H1 (cell line): Measurements from ENCODE around the gene DCTD. TPM values are rescaled to one million over a fixed set of nuclear protein-coding genes. Genes with fewer than 3 reads are reported as not detected.

Source experiments
- CTCF ChIA-PET: fragments of 300-600 bp; sonication (Branson Sonifier 250); formaldehyde crosslinking; loops from one replicate; lab custom pipeline; 2021; ENCODE audit not compliant: partially characterized antibody; lab: Charles Lee
- POLR2A ChIA-PET: fragments of 300-600 bp; sonication (Branson Sonifier 250); formaldehyde crosslinking; loops from one replicate; lab custom pipeline; 2021; ENCODE audit warnings: inconsistent platforms; ENCODE audit not compliant: partially characterized antibody; lab: Charles Lee
- DNase-seq, 2 experiments: peaks; one replicate each; pipeline versions ENCODE4 v3.0.0 to v3.0.0-alpha.2; 2010 to 2022; ENCODE audit warnings: low spot score in 2 of 2, low read depth in 1 of 2, mixed read lengths in 1 of 2
- FAIRE-seq: peaks from 2 replicates; lab custom pipeline; 2011; peaks lifted over from hg19 to GRCh38; lab: Jason Lieb, UNC
- H2AFZ ChIP-seq: 2 replicates; pipeline ENCODE4 v1.8.1; 2012; ENCODE audit warnings: low read length, inconsistent platforms
- H2AK5ac ChIP-seq: 2 replicates; pipeline ENCODE4 v1.6.1; 2013; ENCODE audit warnings: low read depth, low read length
- H2BK120ac ChIP-seq: replicated peaks from 2 replicates; pipeline ENCODE3; 2013; ENCODE audit warnings: low read depth, low read length, inconsistent platforms
- H2BK12ac ChIP-seq: 2 replicates; pipeline ENCODE4 v1.6.1; 2013; ENCODE audit warnings: low read depth, low read length
- H2BK15ac ChIP-seq: 2 replicates; pipeline ENCODE4 v1.6.1; 2013; ENCODE audit warnings: low read length
- H2BK20ac ChIP-seq: 2 replicates; pipeline ENCODE4 v1.6.1; 2013; ENCODE audit warnings: low read length
- H2BK5ac ChIP-seq: 2 replicates; pipeline ENCODE4 v1.6.1; 2013; ENCODE audit warnings: low read depth, low read length
- H3K14ac ChIP-seq: 2 replicates; pipeline ENCODE4 v1.6.1; 2013; ENCODE audit warnings: inconsistent platforms; ENCODE audit not compliant: insufficient read length
- H3K18ac ChIP-seq: 2 replicates; pipeline ENCODE4 v1.6.1; 2013; ENCODE audit warnings: low read length; ENCODE audit errors: extremely low read depth
- H3K23ac ChIP-seq: 2 replicates; pipeline ENCODE4 v1.6.1; 2013; ENCODE audit warnings: inconsistent platforms; ENCODE audit not compliant: insufficient read length
- H3K23me2 ChIP-seq: 2 replicates; pipeline ENCODE4 v1.6.1; 2013; ENCODE audit warnings: low read depth, low read length
- H3K27ac ChIP-seq: 2 replicates; pipeline ENCODE4 v1.6.1; 2011; ENCODE audit warnings: low read depth, low read length, inconsistent platforms
- H3K27me3 ChIP-seq, 4 experiments: replicated peaks in 1 of 4; 1 replicate in 1 of 4; 2 replicates in 3 of 4; pipeline versions ENCODE4 v1.6.1 to v1.8.1; 2011 to 2013; ENCODE audit warnings: low read length in 3 of 4, mild to moderate bottlenecking in 3 of 4, inconsistent platforms in 2 of 4, mixed read lengths in 2 of 4, moderate library complexity in 1 of 4; ENCODE audit not compliant: control insufficient read depth in 3 of 4, insufficient read depth in 3 of 4; ENCODE audit errors: extremely low read depth in 1 of 4
- H3K36me3 ChIP-seq, 4 experiments: 2 replicates each; pipeline versions ENCODE4 v1.6.1 to v1.8.1; 2011 to 2013; ENCODE audit warnings: mild to moderate bottlenecking in 4 of 4, low read length in 3 of 4, moderate library complexity in 2 of 4, control low read depth in 1 of 4, inconsistent platforms in 1 of 4; ENCODE audit not compliant: insufficient read depth in 4 of 4, control insufficient read depth in 2 of 4
- H3K4ac ChIP-seq: replicated peaks from 2 replicates; pipeline ENCODE3; 2013; ENCODE audit warnings: low read length, low read depth, mixed read lengths, inconsistent platforms; ENCODE audit not compliant: insufficient read length
- H3K4me1 ChIP-seq, 4 experiments: replicated peaks in 1 of 4; 1 replicate in 1 of 4; 2 replicates in 3 of 4; pipeline versions ENCODE4 v1.6.1 to v1.8.1; 2011 to 2013; ENCODE audit warnings: low read length in 3 of 4, inconsistent platforms in 2 of 4, mixed read lengths in 1 of 4; ENCODE audit not compliant: insufficient read depth in 4 of 4, control insufficient read depth in 3 of 4
- H3K4me2 ChIP-seq, 2 experiments: 2 replicates each; pipeline versions ENCODE4 v1.6.1 to v1.8.1; 2011 to 2013; ENCODE audit warnings: low read depth in 2 of 2, low read length in 2 of 2, control low read depth in 1 of 2, inconsistent platforms in 1 of 2, mild to moderate bottlenecking in 1 of 2; ENCODE audit not compliant: insufficient read depth in 1 of 2
- H3K4me3 ChIP-seq, 4 experiments: fragments of 200-600, 300-600 bp in 1 of 4; sonication (generic), shearing (Covaris generic), sonication (Bioruptor Twin) in 1 of 4; 2 replicates each; pipeline versions ENCODE4 v1.5.1 to v1.8.1; 2011 to 2016; ENCODE audit warnings: low read length in 4 of 4, low read depth in 3 of 4, control low read depth in 2 of 4, inconsistent platforms in 2 of 4, mild to moderate bottlenecking in 2 of 4, mixed read lengths in 1 of 4, moderate library complexity in 1 of 4; ENCODE audit not compliant: insufficient read depth in 2 of 4; ENCODE audit errors: extremely low read depth in 1 of 4
- H3K56ac ChIP-seq: replicated peaks from 2 replicates; pipeline ENCODE3; 2013; ENCODE audit warnings: low read depth, mild to moderate bottlenecking, mixed read lengths, low read length, inconsistent platforms; ENCODE audit not compliant: insufficient read length
- H3K79me1 ChIP-seq: 2 replicates; pipeline ENCODE4 v1.6.1; 2013; ENCODE audit warnings: low read depth, low read length, control low read depth
- H3K79me2 ChIP-seq, 2 experiments: 2 replicates each; pipeline versions ENCODE4 v1.6.1 to v1.8.1; 2012 to 2013; ENCODE audit warnings: low read length in 2 of 2, mild to moderate bottlenecking in 2 of 2, inconsistent platforms in 1 of 2; ENCODE audit not compliant: insufficient read depth in 2 of 2, control insufficient read depth in 1 of 2
- H3K9ac ChIP-seq, 4 experiments: replicated peaks in 1 of 4; 1 replicate in 1 of 4; 2 replicates in 3 of 4; pipeline versions ENCODE4 v1.6.1 to v1.8.1; 2011 to 2013; ENCODE audit warnings: low read depth in 3 of 4, low read length in 3 of 4, control low read depth in 2 of 4, mild to moderate bottlenecking in 2 of 4, moderate library complexity in 2 of 4, inconsistent platforms in 1 of 4; ENCODE audit errors: extremely low read depth in 1 of 4
- H3K9me3 ChIP-seq, 2 experiments: 2 replicates each; pipeline versions ENCODE4 v1.6.1 to v1.8.1; 2012 to 2013; ENCODE audit warnings: mild to moderate bottlenecking in 2 of 2, moderate library complexity in 2 of 2, control low read depth in 1 of 2, inconsistent platforms in 1 of 2, low read depth in 1 of 2, low read length in 1 of 2, mixed read lengths in 1 of 2; ENCODE audit not compliant: insufficient read depth in 2 of 2
- H4K20me1 ChIP-seq, 2 experiments: replicated peaks in 1 of 2; 2 replicates each; pipeline versions ENCODE3 to v1.8.1; 2011 to 2013; ENCODE audit warnings: inconsistent platforms in 2 of 2, low read length in 2 of 2, mild to moderate bottlenecking in 1 of 2; ENCODE audit not compliant: insufficient read depth in 2 of 2, control insufficient read depth in 1 of 2
- H4K5ac ChIP-seq: 2 replicates; pipeline ENCODE4 v1.6.1; 2013; ENCODE audit warnings: low read length, low read depth, mixed read lengths, inconsistent platforms; ENCODE audit not compliant: insufficient read length
- H4K8ac ChIP-seq: 2 replicates; pipeline ENCODE4 v1.8.0; 2013; ENCODE audit warnings: mild to moderate bottlenecking, moderate library complexity, low read length, inconsistent platforms; ENCODE audit not compliant: insufficient read depth; ENCODE audit errors: extremely low read depth
- H4K91ac ChIP-seq: replicated peaks from 2 replicates; pipeline ENCODE3; 2013; ENCODE audit warnings: low read length, mixed read lengths, inconsistent platforms; ENCODE audit not compliant: insufficient read length
- MAFK ChIP-seq: IDR thresholded peaks from 2 replicates; pipeline ENCODE4 v1.6.1; 2012; ENCODE audit warnings: low read depth, mild to moderate bottlenecking, improper control_type of control experiment, low read length
- RAD21 ChIP-seq, 2 experiments: IDR thresholded peaks in 1 of 2; conservative IDR thresholded peaks in 1 of 2; 2 replicates each; pipeline ENCODE4 v1.6.1; 2011; ENCODE audit warnings: low read depth in 2 of 2, low read length in 2 of 2, improper control_type of control experiment in 1 of 2, inconsistent platforms in 1 of 2, mild to moderate bottlenecking in 1 of 2, moderate library complexity in 1 of 2
- SAP30 ChIP-seq: fragments of 300-600 bp; sonication (generic); IDR thresholded peaks from 2 replicates; pipeline ENCODE4 v1.7.1; 2012; ENCODE audit warnings: low read length, moderate library complexity, mild to moderate bottlenecking, inconsistent platforms; ENCODE audit not compliant: insufficient read depth, insufficient replicate concordance
- WGBS, 2 experiments: shearing (Covaris generic) in 1 of 2; methylation state at CpG; one replicate each; pipeline versions ENCODE4 v1.1.6 to v1.1.7; 2013 to 2015; ENCODE audit warnings: low lambda C conversion rate in 2 of 2, mixed read lengths in 2 of 2, inconsistent platforms in 1 of 2, low coverage in 1 of 2, missing lambda C conversion rate in 1 of 2; ENCODE audit not compliant: insufficient replicate concordance in 2 of 2, insufficient coverage in 1 of 2, insufficient read length in 1 of 2; ENCODE audit errors: extremely low coverage in 1 of 2, missing lambda C conversion rate in 1 of 2; 5-methylcytosine and 5-hydroxymethylcytosine counted together
- polyA plus RNA-seq, 7 experiments: library from polyadenylated mRNA; depleted of rRNA in 3 of 7; stranded (reverse) in 5 of 7; unstranded in 2 of 7; fragments of >200 nt in 5 of 7; fragments of 200-250 nt in 2 of 7; gene quantifications; 1 replicate in 5 of 7; 2 replicates in 1 of 7; 4 replicates in 1 of 7; pipeline versions ENCODE4 v1.2.1 to v1.2.3, GENCODE V29; 2011 to 2013; ENCODE audit warnings: missing spikeins in 2 of 7, mixed read lengths in 2 of 7
- total RNA-seq: library from RNA; stranded (reverse); fragmentation: NEBNext Ultra II Directional; extraction: Animal tissue kit (Norgen Biotek cat#: 25700); gene quantifications from 2 replicates; pipeline ENCODE4 v1.2.1, GENCODE V29; 2021

The DCTD gene
- total and polyA plus RNA-seq, 2 of the 8 experiments (the other 6 are each of a cell fraction or from before 2014, with no cell fraction given), result 60.2 to 69.5 TPM

- no peaks in the 10 kb centered on the region for H3K27me3 ChIP-seq
- H3K14ac ChIP-seq, result no peak overlapping the region
- no peak for DNase-seq
- H4K5ac ChIP-seq, result no peak overlapping the region
- no peak overlapping the region for H2BK20ac ChIP-seq
- no peak overlapping the region for H3K27ac ChIP-seq
- no peak overlapping the region for H3K4ac ChIP-seq
- no peaks in the 10 kb centered on the region for H3K36me3 ChIP-seq
- CTCF ChIA-PET, result interaction anchor here (0.9 to 2.3 kb wide), 3 partner anchors 16 to 79 kb away, joined by 3 to 10 read pairs (median 5); no protein-coding TSS in a partner anchor
- H3K9me3 ChIP-seq, result no peaks in the 10 kb centered on the region
- peaks cover 0 to 3% (median 1%) of the 10 kb centered on the region in 4 experiments; a peak in 2 of 7 replicates for H3K4me1 ChIP-seq
- no peak overlapping the region for H4K8ac ChIP-seq
- H3K18ac ChIP-seq, result no peak overlapping the region
- H2AFZ ChIP-seq, result no peak overlapping the region
- no peak overlapping the region for H3K23ac ChIP-seq
- no peak for TF ChIP-seq MAFK
- no peak for TF ChIP-seq RAD21 (IDR thresholded peaks at IDR 0.05 in 1 of 2, conservative IDR thresholded peaks at IDR 0.05 in 1 of 2; ENCODE audit: low read depth in 2 of 2, low read length in 2 of 2)
- no peak for TF ChIP-seq SAP30
- TF ChIP-seq, all 59 proteins: peak for 0
- no peak for FAIRE-seq
- Histone ChIP-seq H4K91ac (no peak overlapping the region), H2BK15ac (no peak overlapping the region), H3K4me2 (no peak overlapping the region), H4K20me1 (no peaks in the 10 kb centered on the region), H3K56ac (no peak overlapping the region), H2BK5ac (no peak overlapping the region), H2BK12ac (no peak overlapping the region), H2AK5ac (no peak overlapping the region), H3K4me3 (no peak overlapping the region), H2BK120ac (no peak overlapping the region), H3K79me1 (no peaks in the 10 kb centered on the region), H3K23me2 (no peaks in the 10 kb centered on the region), H3K9ac (no peak overlapping the region), H3K79me2 (no peaks in the 10 kb centered on the region)
- WGBS, 2 experiments, result 83% methylated on average over 6 of the region's 6 CpGs; no CpG with 5 or more reads in 1 of the 2 experiments
- POLR2A ChIA-PET, result no interaction called here
Observed at GRCh38 chr4:182845618-182846017, 71.6 kb downstream of the DCTD start.
